Measurements from ENCODE around the gene VEPH1. TPM values are rescaled to one million over a fixed set of nuclear protein-coding genes. Genes with fewer than 3 reads are reported as not detected.

The VEPH1 gene
- total RNA-seq, 2 donors from 2014 or later: 0.15 to 3.9 TPM

GRCh38 chr3:157248590-157249422 lies 254.4 kb downstream of the VEPH1 start:
- H3K9me3 ChIP-seq (ENCODE audit: control insufficient read depth, low read length, poor library complexity, severe bottlenecking): no peaks in the 10 kb centered on the region
- ATAC-seq (no peak), DNase-seq (no peak)
- Mint-ChIP-seq H3K27ac (no peak overlapping the region), H3K4me3 (no peak overlapping the region), H3K36me3 (ENCODE audit: low read depth) (no peaks in the 10 kb centered on the region), H3K27me3 (no peaks in the 10 kb centered on the region), H3K4me1 (no peaks in the 10 kb centered on the region)

GRCh38 chr3:157247391-157247790 lies 255.8 kb downstream of the VEPH1 start:
- Mint-ChIP-seq H3K4me1 (no peaks in the 10 kb centered on the region), H3K27me3 (no peaks in the 10 kb centered on the region), H3K4me3 (no peak overlapping the region), H3K36me3 (ENCODE audit: low read depth) (no peaks in the 10 kb centered on the region), H3K27ac (no peak overlapping the region)
- ATAC-seq: no peak
- H3K9me3 ChIP-seq (ENCODE audit: control insufficient read depth, low read length, poor library complexity, severe bottlenecking): no peaks in the 10 kb centered on the region
- DNase-seq: no peak

GRCh38 chr3:157242836-157243235 lies 260.4 kb downstream of the VEPH1 start:
- Mint-ChIP-seq H3K4me3 (no peak overlapping the region), H3K27me3 (peaks cover 7% of the 10 kb centered on the region), H3K27ac (no peak overlapping the region), H3K4me1 (peaks cover 4% of the 10 kb centered on the region), H3K36me3 (ENCODE audit: low read depth) (no peaks in the 10 kb centered on the region)
- DNase-seq (no peak), ATAC-seq (no peak)
- no peaks in the 10 kb centered on the region for H3K9me3 ChIP-seq (ENCODE audit: control insufficient read depth, low read length, poor library complexity, severe bottlenecking)

GRCh38 chr3:157241599-157241998 lies 261.6 kb downstream of the VEPH1 start:
- DNase-seq: no peak
- H3K4me3 Mint-ChIP-seq: no peak overlapping the region
- peaks cover 4% of the 10 kb centered on the region for H3K4me1 Mint-ChIP-seq

GRCh38 chr3:157240408-157240807 lies 262.8 kb downstream of the VEPH1 start:
- Mint-ChIP-seq H3K27me3 (peaks cover 7% of the 10 kb centered on the region), H3K4me3 (no peak overlapping the region), H3K4me1 (peaks cover 4% of the 10 kb centered on the region), H3K27ac (no peak overlapping the region), H3K36me3 (ENCODE audit: low read depth) (no peaks in the 10 kb centered on the region)
- DNase-seq: no peak
- no peak for ATAC-seq
- H3K9me3 ChIP-seq (ENCODE audit: control insufficient read depth, low read length, poor library complexity, severe bottlenecking): no peaks in the 10 kb centered on the region

More at GRCh38 chr3:157241599-157241998, 261.6 kb downstream of the VEPH1 start:
- H3K9me3 ChIP-seq (ENCODE audit: control insufficient read depth, low read length, poor library complexity, severe bottlenecking): no peaks in the 10 kb centered on the region
- Mint-ChIP-seq H3K27ac (no peak overlapping the region), H3K27me3 (peaks cover 7% of the 10 kb centered on the region), H3K36me3 (ENCODE audit: low read depth) (no peaks in the 10 kb centered on the region)
- ATAC-seq: no peak

GRCh38 chr3:157239082-157239704 lies 264.0 kb downstream of the VEPH1 start:
- ATAC-seq: peak; percentile 100
- Mint-ChIP-seq H3K27ac (peak overlapping the region; percentile 8), H3K4me3 (no peak overlapping the region), H3K27me3 (peaks cover 7% of the 10 kb centered on the region), H3K4me1 (peaks cover 4% of the 10 kb centered on the region), H3K36me3 (ENCODE audit: low read depth) (peaks cover 5% of the 10 kb centered on the region)
- no peaks in the 10 kb centered on the region for H3K9me3 ChIP-seq (ENCODE audit: control insufficient read depth, low read length, poor library complexity, severe bottlenecking)
- peak; percentile 32 to 73 (median 43) for DNase-seq

- peaks cover 4% of the 10 kb centered on the region for H3K4me1 Mint-ChIP-seq
- no peak overlapping the region for H3K4me3 Mint-ChIP-seq
- H3K36me3 Mint-ChIP-seq (ENCODE audit: low read depth): peaks cover 5% of the 10 kb centered on the region
- ATAC-seq: no peak
- H3K27me3 Mint-ChIP-seq: peaks cover 7% of the 10 kb centered on the region
- no peak for DNase-seq
- no peaks in the 10 kb centered on the region for H3K9me3 ChIP-seq (ENCODE audit: control insufficient read depth, low read length, poor library complexity, severe bottlenecking)
- no peak overlapping the region for H3K27ac Mint-ChIP-seq
Measured at GRCh38 chr3:157238457-157238856, 264.8 kb downstream of the VEPH1 start.

GRCh38 chr3:157237886-157238285 lies 265.3 kb downstream of the VEPH1 start:
- peaks cover 4% of the 10 kb centered on the region for H3K4me1 Mint-ChIP-seq
- H3K27ac Mint-ChIP-seq: no peak overlapping the region
- H3K27me3 Mint-ChIP-seq: peaks cover 7% of the 10 kb centered on the region
- H3K36me3 Mint-ChIP-seq (ENCODE audit: low read depth): peaks cover 5% of the 10 kb centered on the region
- H3K9me3 ChIP-seq (ENCODE audit: control insufficient read depth, low read length, poor library complexity, severe bottlenecking): no peaks in the 10 kb centered on the region
- DNase-seq (no peak), ATAC-seq (no peak)
- H3K4me3 Mint-ChIP-seq: no peak overlapping the region

GRCh38 chr3:157235291-157235690 lies 267.9 kb downstream of the VEPH1 start:
- ATAC-seq (no peak), DNase-seq (no peak)
- Mint-ChIP-seq H3K27ac (no peak overlapping the region), H3K4me3 (no peak overlapping the region), H3K4me1 (peaks cover 4% of the 10 kb centered on the region), H3K27me3 (peaks cover 7% of the 10 kb centered on the region), H3K36me3 (ENCODE audit: low read depth) (peaks cover 8% of the 10 kb centered on the region)
- no peaks in the 10 kb centered on the region for H3K9me3 ChIP-seq (ENCODE audit: control insufficient read depth, low read length, poor library complexity, severe bottlenecking)

- H3K9me3 ChIP-seq (ENCODE audit: control insufficient read depth, low read length, poor library complexity, severe bottlenecking): no peaks in the 10 kb centered on the region
- H3K4me3 Mint-ChIP-seq: no peak overlapping the region
- peaks cover 7% of the 10 kb centered on the region for H3K27me3 Mint-ChIP-seq
- DNase-seq (no peak), ATAC-seq (no peak)
- H3K4me1 Mint-ChIP-seq: peaks cover under 1% of the 10 kb centered on the region
- peaks cover 9% of the 10 kb centered on the region for H3K36me3 Mint-ChIP-seq (ENCODE audit: low read depth)
- no peak overlapping the region for H3K27ac Mint-ChIP-seq
Measured at GRCh38 chr3:157233923-157234322, 269.3 kb downstream of the VEPH1 start.

GRCh38 chr3:157232141-157232540 lies 271.1 kb downstream of the VEPH1 start:
- DNase-seq (no peak), ATAC-seq (no peak)
- H3K9me3 ChIP-seq (ENCODE audit: control insufficient read depth, low read length, poor library complexity, severe bottlenecking): no peaks in the 10 kb centered on the region
- H3K4me1 Mint-ChIP-seq: no peaks in the 10 kb centered on the region
- H3K36me3 Mint-ChIP-seq (ENCODE audit: low read depth): peaks cover 18% of the 10 kb centered on the region
- H3K4me3 Mint-ChIP-seq: no peak overlapping the region
- no peak overlapping the region for H3K27ac Mint-ChIP-seq
- no peaks in the 10 kb centered on the region for H3K27me3 Mint-ChIP-seq

- DNase-seq (no peak), ATAC-seq (no peak)
- no peaks in the 10 kb centered on the region for H3K9me3 ChIP-seq (ENCODE audit: control insufficient read depth, low read length, poor library complexity, severe bottlenecking)
- Mint-ChIP-seq H3K4me3 (no peak overlapping the region), H3K27me3 (no peaks in the 10 kb centered on the region), H3K4me1 (no peaks in the 10 kb centered on the region), H3K27ac (no peak overlapping the region), H3K36me3 (ENCODE audit: low read depth) (peaks cover 18% of the 10 kb centered on the region)
Measured at GRCh38 chr3:157231071-157231470, 272.1 kb downstream of the VEPH1 start.

GRCh38 chr3:157226173-157226847 lies 276.9 kb downstream of the VEPH1 start:
- ATAC-seq: no peak
- Mint-ChIP-seq H3K4me1 (no peaks in the 10 kb centered on the region), H3K27me3 (no peaks in the 10 kb centered on the region), H3K27ac (no peak overlapping the region), H3K4me3 (no peak overlapping the region), H3K36me3 (ENCODE audit: low read depth) (peaks cover 12% of the 10 kb centered on the region)
- no peaks in the 10 kb centered on the region for H3K9me3 ChIP-seq (ENCODE audit: control insufficient read depth, low read length, poor library complexity, severe bottlenecking)
- DNase-seq: no peak
